ENCODE measurements around the gene C2orf69. TPM values are rescaled to one million over a fixed set of nuclear protein-coding genes. Genes with fewer than 3 reads are reported as not detected.

Gene C2orf69
- total RNA-seq, 1 donor from 2014 or later, result 17.2 TPM

DNA sequence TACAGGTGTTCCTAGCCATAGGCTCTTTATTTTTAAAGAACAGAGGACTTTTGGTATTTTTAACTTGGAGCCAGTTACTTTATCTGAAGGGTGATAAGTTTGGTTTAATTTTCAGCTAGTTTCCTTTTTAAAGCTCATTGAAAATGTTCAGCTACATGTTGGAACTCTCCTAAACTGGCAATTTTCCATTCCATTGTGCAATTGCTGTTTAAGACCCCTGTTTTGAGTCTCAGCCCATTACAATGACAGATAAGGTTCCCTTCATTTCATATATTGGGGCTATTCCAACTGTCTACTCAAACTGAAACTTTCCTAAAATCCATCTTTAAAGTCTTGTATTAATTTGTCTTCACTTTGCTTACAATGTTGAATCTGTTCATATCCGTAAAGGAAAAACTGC is 55.9 kb downstream of the C2orf69 start:
- DNase-seq (ENCODE audit: low spot score), result no peak

DNA sequence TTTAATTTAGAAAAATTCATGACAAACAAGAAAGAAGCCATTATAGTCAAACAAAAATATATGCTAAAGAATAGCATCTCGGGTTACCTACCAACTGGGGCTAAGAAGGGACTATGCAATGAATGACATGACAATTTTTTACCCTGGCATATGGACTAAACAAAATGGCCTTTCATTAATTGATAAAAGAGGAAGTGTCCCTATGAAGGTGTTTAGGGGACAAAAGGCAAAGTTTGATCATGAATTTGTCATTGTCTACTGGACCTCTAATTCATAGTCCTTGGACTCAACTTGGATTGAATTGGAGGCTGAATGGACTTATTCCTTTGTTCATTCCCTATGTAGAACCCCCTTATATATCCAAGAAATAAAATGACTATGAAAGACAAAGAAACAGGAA is 57.0 kb downstream of the C2orf69 start:
- DNase-seq (ENCODE audit: low spot score), result no peak

DNA sequence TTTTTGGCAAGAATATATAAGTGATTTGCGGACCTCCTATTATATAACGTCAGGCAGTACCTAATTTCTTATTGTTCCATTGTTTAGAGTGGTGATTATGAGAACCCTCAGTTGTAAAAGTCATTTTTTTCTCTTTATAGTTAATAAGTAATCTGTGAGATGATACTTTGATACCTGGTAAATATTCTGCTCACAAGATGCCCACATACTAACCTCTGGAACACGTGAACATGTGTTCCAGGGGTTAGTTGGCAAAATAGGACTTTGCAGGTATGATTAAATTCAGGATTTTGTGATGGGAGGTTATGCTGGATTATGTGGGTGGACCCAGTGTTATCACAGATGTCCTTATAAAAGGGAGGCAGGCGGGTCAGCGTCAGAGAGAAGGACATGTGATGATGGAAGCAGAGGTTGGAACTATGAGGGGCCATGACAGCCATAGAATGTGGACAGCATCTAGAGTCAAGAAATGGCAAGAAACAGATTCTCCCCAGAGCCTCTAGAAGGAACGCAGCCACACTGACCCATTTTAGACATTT is 61.1 kb downstream of the C2orf69 start:
- DNase-seq (ENCODE audit: low spot score), result no peak

DNA sequence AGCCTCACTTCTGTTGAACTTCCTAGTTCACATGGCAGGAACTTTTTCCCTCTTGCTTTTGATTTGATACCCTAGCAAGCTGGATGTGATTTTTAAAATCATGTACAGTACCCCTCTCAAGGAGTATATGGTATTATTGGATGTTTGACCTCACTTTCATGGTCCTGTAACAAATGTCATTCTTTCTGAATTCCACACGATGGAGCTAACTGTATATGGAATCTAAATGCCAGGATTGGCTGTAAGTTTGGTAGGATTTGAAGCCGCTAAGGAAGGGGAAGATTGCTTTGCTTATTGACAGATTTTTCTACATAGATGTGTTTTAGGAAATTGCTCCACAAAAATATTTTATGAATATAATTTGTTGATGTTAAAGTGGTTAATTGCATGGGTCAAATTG is 62.6 kb downstream of the C2orf69 start:
- DNase-seq (ENCODE audit: low spot score), result no peak

DNA sequence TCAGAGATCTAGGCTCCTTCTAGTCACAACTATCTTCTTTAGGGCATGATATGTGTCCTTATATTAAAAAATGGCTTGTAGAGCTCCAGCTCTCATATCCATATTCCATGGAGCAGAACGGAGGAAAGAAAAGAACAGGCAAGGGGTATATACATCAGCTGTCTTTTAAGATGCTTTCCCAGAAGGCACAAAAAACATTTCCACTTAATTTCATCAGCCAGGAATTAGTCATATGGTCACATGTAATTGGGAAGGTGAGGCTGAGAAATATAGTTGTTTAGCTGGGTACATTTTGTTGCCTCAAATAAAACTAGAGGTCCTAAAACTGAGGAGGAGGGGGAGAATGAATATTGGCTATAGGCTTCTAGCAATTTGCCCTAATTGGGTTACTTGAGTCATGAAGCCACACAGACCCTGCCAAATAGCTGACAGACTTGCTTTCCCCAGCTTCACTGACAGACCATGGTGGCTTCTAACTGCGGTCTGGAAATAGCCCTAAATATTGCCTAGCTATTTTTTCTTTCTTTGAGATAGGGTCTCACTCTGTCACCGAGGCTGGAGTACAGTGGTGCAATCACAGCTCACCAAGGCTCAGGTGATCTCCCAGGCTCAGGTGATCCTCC is 64.3 kb downstream of the C2orf69 start:
- DNase-seq (ENCODE audit: low spot score), result no peak

Other genes with a start within 250 kb of the C2orf69 start
- gene FTCDNL1, start 60.1 kb upstream of the C2orf69 start, total RNA-seq, result 4.4 TPM
- 4.7 TPM for gene TYW5, start 44.2 kb downstream of the C2orf69 start, total RNA-seq
- gene MAIP1, start 44.3 kb downstream of the C2orf69 start, total RNA-seq, result 19.3 TPM